Muscle layer of colon (tissue), 2 donors: ENCODE measurements around the gene SUPT16H.

ENCODE experiments used
- H3K27ac ChIP-seq: one replicate; pipeline ENCODE4 v1.7.0; 2013; ENCODE audit warnings: low read depth, mild to moderate bottlenecking, low read length, moderate library complexity
- H3K27me3 ChIP-seq, 2 donors: one replicate each; pipeline ENCODE4 v1.7.0; 2013; ENCODE audit warnings: low read length in 2 of 2, mild to moderate bottlenecking in 2 of 2; ENCODE audit not compliant: insufficient read depth in 2 of 2, control insufficient read depth in 1 of 2
- H3K36me3 ChIP-seq: one replicate; pipeline ENCODE4 v1.7.0; 2013; ENCODE audit warnings: mild to moderate bottlenecking, low read length; ENCODE audit not compliant: insufficient read depth
- H3K4me1 ChIP-seq: one replicate; pipeline ENCODE4 v1.7.0; 2013; ENCODE audit warnings: mild to moderate bottlenecking, low read length; ENCODE audit not compliant: insufficient read depth
- H3K4me3 ChIP-seq, 2 donors: one replicate each; pipeline ENCODE4 v1.7.0; 2013; ENCODE audit warnings: low read length in 2 of 2, low read depth in 1 of 2, mild to moderate bottlenecking in 1 of 2, moderate library complexity in 1 of 2
- H3K9ac ChIP-seq: one replicate; pipeline ENCODE4 v1.7.0; 2013; ENCODE audit warnings: low read length
- H3K9me3 ChIP-seq: one replicate; pipeline ENCODE4 v1.7.0; 2013; ENCODE audit warnings: mild to moderate bottlenecking, low read length
- donor health status: abdominal sarcoma.
- donor health status: Adenocarcinoma of cecum.

The SUPT16H gene

GRCh38 chr14:21352587-21352986 lies 31.2 kb downstream of the SUPT16H start:
- H3K4me3 ChIP-seq, result no peak overlapping the region
- H3K4me1 ChIP-seq, result no peaks in the 10 kb centered on the region
- no peak overlapping the region for H3K27ac ChIP-seq
- H3K36me3 ChIP-seq, result peaks cover 53% of the 10 kb centered on the region
- no peak overlapping the region for H3K9ac ChIP-seq
- no peaks in the 10 kb centered on the region for H3K9me3 ChIP-seq
- H3K27me3 ChIP-seq, result no peaks in the 10 kb centered on the region

GRCh38 chr14:21350539-21350938 lies 33.3 kb downstream of the SUPT16H start:
- H3K36me3 ChIP-seq, result peaks cover 34% of the 10 kb centered on the region
- no peak overlapping the region for H3K27ac ChIP-seq
- no peaks in the 10 kb centered on the region for H3K4me1 ChIP-seq
- no peak overlapping the region for H3K9ac ChIP-seq
- no peaks in the 10 kb centered on the region for H3K9me3 ChIP-seq
- no peaks in the 10 kb centered on the region for H3K27me3 ChIP-seq
- H3K4me3 ChIP-seq, result no peak overlapping the region

DNA sequence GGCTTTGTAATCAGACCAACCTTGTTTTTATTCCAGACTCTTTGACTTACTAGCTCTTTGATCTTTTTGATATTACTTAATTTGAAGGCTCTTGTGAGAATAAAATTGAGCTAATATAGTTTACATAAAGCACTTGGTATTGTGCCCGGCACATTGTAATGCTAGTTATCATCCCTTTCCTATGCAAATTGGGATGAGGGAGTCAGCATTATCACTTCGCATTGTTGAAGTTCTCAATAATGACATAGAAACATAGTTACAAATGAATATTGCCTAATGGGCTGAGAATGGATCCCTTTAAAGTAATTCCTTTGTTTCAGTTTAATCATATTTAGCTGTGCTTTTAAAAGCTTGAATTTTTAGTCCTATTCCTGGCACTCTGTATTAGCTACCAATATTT lies 36.6 kb downstream of the SUPT16H start:
- no peaks in the 10 kb centered on the region for H3K4me1 ChIP-seq
- no peaks in the 10 kb centered on the region for H3K27me3 ChIP-seq
- no peaks in the 10 kb centered on the region for H3K9me3 ChIP-seq
- no peak overlapping the region for H3K4me3 ChIP-seq
- peaks cover 10% of the 10 kb centered on the region for H3K36me3 ChIP-seq
- no peak overlapping the region for H3K9ac ChIP-seq
- no peak overlapping the region for H3K27ac ChIP-seq

- H3K27ac ChIP-seq, result no peak overlapping the region
- peaks cover 5% of the 10 kb centered on the region for H3K36me3 ChIP-seq
- no peaks in the 10 kb centered on the region for H3K4me1 ChIP-seq
- H3K9me3 ChIP-seq, result no peaks in the 10 kb centered on the region
- H3K9ac ChIP-seq, result no peak overlapping the region
- no peak overlapping the region for H3K4me3 ChIP-seq
- H3K27me3 ChIP-seq, result no peaks in the 10 kb centered on the region
Measured at GRCh38 chr14:21346532-21347135, 37.2 kb downstream of the SUPT16H start.

GRCh38 chr14:21343035-21343794 lies 40.6 kb downstream of the SUPT16H start:
- Histone ChIP-seq H3K4me3 (no peak overlapping the region), H3K36me3 (no peaks in the 10 kb centered on the region), H3K9me3 (no peaks in the 10 kb centered on the region), H3K27me3 (no peaks in the 10 kb centered on the region), H3K9ac (no peak overlapping the region), H3K4me1 (no peaks in the 10 kb centered on the region), H3K27ac (no peak overlapping the region)

GRCh38 chr14:21334202-21334906 lies 49.5 kb downstream of the SUPT16H start:
- Histone ChIP-seq H3K4me1 (no peaks in the 10 kb centered on the region), H3K9ac (no peak overlapping the region), H3K27ac (no peak overlapping the region), H3K9me3 (no peaks in the 10 kb centered on the region), H3K36me3 (no peaks in the 10 kb centered on the region), H3K4me3 (no peak overlapping the region), H3K27me3 (no peaks in the 10 kb centered on the region)

GRCh38 chr14:21332950-21333349 lies 50.9 kb downstream of the SUPT16H start:
- no peak overlapping the region for H3K4me3 ChIP-seq
- no peaks in the 10 kb centered on the region for H3K4me1 ChIP-seq
- H3K27me3 ChIP-seq, result no peaks in the 10 kb centered on the region
- H3K9me3 ChIP-seq, result no peaks in the 10 kb centered on the region
- H3K9ac ChIP-seq, result no peak overlapping the region
- no peak overlapping the region for H3K27ac ChIP-seq
- H3K36me3 ChIP-seq, result no peaks in the 10 kb centered on the region

GRCh38 chr14:21326972-21327371 lies 56.8 kb downstream of the SUPT16H start:
- H3K9me3 ChIP-seq, result no peaks in the 10 kb centered on the region
- no peaks in the 10 kb centered on the region for H3K4me1 ChIP-seq
- no peaks in the 10 kb centered on the region for H3K36me3 ChIP-seq
- no peak overlapping the region for H3K4me3 ChIP-seq
- no peak overlapping the region for H3K27ac ChIP-seq
- no peak overlapping the region for H3K9ac ChIP-seq
- H3K27me3 ChIP-seq, result no peaks in the 10 kb centered on the region

DNA sequence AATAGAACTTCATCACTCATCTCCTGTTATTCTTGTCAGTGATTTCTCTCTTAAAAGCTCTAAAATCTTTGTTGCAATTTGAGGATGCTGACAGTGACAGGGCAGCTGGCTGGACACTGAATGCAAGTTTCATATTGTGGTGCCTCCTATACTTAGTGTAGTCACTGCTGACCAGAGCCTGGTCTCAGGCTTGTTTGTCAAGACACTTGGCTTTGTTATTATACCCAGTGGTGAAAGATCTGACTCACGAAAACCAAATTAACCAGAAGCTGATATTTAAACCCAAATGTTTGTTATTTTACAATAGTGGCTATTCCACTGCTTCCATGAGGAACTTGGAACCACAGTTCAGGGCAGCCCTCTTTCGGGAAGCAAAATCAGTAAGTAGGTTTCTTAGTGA lies 61.1 kb downstream of the SUPT16H start:
- no peaks in the 10 kb centered on the region for H3K36me3 ChIP-seq

DNA sequence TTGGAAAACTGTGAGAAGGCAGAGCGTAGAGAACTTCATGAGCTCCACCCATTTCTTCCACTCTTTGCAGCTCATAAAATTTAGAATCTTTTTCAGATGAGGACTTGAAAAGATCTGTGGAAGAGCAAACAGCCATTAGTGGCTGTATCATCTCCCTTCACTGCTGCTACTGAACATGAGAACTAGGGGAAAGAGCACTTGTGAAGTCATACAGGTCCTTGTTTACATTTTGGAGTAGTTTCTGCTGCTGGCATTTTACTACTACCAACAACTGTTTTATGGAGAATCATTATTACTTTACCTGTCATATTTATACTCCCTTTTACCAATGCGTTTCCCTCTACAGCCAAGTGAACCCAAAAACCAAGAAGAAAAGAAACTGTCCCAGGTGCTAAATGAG lies 62.9 kb downstream of the SUPT16H start:
- no peak overlapping the region for H3K27ac ChIP-seq
- no peak overlapping the region for H3K4me3 ChIP-seq
- no peaks in the 10 kb centered on the region for H3K9me3 ChIP-seq
- no peaks in the 10 kb centered on the region for H3K4me1 ChIP-seq
- no peaks in the 10 kb centered on the region for H3K27me3 ChIP-seq
- no peaks in the 10 kb centered on the region for H3K36me3 ChIP-seq
- H3K9ac ChIP-seq, result no peak overlapping the region

More for the DNA sequence above, 61.1 kb downstream of the SUPT16H start:
- Histone ChIP-seq H3K4me1 (no peaks in the 10 kb centered on the region), H3K27ac (no peak overlapping the region), H3K9me3 (no peaks in the 10 kb centered on the region), H3K27me3 (no peaks in the 10 kb centered on the region), H3K4me3 (no peak overlapping the region), H3K9ac (no peak overlapping the region)

- Histone ChIP-seq H3K4me3 (no peak overlapping the region), H3K36me3 (no peaks in the 10 kb centered on the region), H3K9ac (no peak overlapping the region), H3K27me3 (no peaks in the 10 kb centered on the region), H3K4me1 (no peaks in the 10 kb centered on the region), H3K9me3 (no peaks in the 10 kb centered on the region), H3K27ac (no peak overlapping the region)
Measured at GRCh38 chr14:21317398-21317797, 66.4 kb downstream of the SUPT16H start.
